GM18508 (cell line): Measurements from ENCODE around the gene SORCS3.

Source experiments
- ATAC-seq: cut with Tn5 transposase; IDR thresholded peaks from one replicate; pipeline ENCODE4 v1.9.1; 2021; ENCODE audit warnings: moderate number of reproducible peaks; ENCODE audit not compliant: insufficient read depth, unreplicated experiment

The SORCS3 gene

GRCh38 chr10:104642658-104643302, 1.7 kb downstream of the SORCS3 start:
- no peak for ATAC-seq

GRCh38 chr10:104643303-104643663, 2.2 kb downstream of the SORCS3 start:
- ATAC-seq, result no peak

- ATAC-seq, result no peak
Observed at GRCh38 chr10:104646146-104646545, 5.1 kb downstream of the SORCS3 start.

- ATAC-seq, result no peak
Observed at GRCh38 chr10:104648421-104648820, 7.3 kb downstream of the SORCS3 start.

GRCh38 chr10:104650072-104650471, 9.0 kb downstream of the SORCS3 start:
- ATAC-seq, result no peak

- ATAC-seq, result no peak
Observed at GRCh38 chr10:104650635-104651331, 9.7 kb downstream of the SORCS3 start.

GRCh38 chr10:104657036-104657435, 15.9 kb downstream of the SORCS3 start:
- ATAC-seq, result no peak

GRCh38 chr10:104657457-104657856, 16.4 kb downstream of the SORCS3 start:
- no peak for ATAC-seq

- ATAC-seq, result no peak
Observed at GRCh38 chr10:104658067-104658466, 17.0 kb downstream of the SORCS3 start.

- ATAC-seq, result no peak
Observed at GRCh38 chr10:104659809-104660208, 18.7 kb downstream of the SORCS3 start.

- no peak for ATAC-seq
Observed at GRCh38 chr10:104663076-104663475, 22.0 kb downstream of the SORCS3 start.

- no peak for ATAC-seq
Observed at GRCh38 chr10:104663563-104663962, 22.5 kb downstream of the SORCS3 start.

GRCh38 chr10:104664205-104664604, 23.1 kb downstream of the SORCS3 start:
- ATAC-seq, result no peak

- ATAC-seq, result no peak
Observed at GRCh38 chr10:104665174-104665573, 24.1 kb downstream of the SORCS3 start.

GRCh38 chr10:104666106-104666505, 25.0 kb downstream of the SORCS3 start:
- no peak for ATAC-seq

GRCh38 chr10:104676874-104677273, 35.8 kb downstream of the SORCS3 start:
- ATAC-seq, result no peak

GRCh38 chr10:104678658-104679057, 37.6 kb downstream of the SORCS3 start:
- no peak for ATAC-seq

- ATAC-seq, result no peak
Observed at GRCh38 chr10:104680467-104681401, 39.6 kb downstream of the SORCS3 start.

GRCh38 chr10:104681485-104681884, 40.4 kb downstream of the SORCS3 start:
- ATAC-seq, result no peak

GRCh38 chr10:104683567-104683966, 42.5 kb downstream of the SORCS3 start:
- no peak for ATAC-seq

- ATAC-seq, result no peak
Observed at GRCh38 chr10:104686829-104687228, 45.7 kb downstream of the SORCS3 start.
